Measurements from ENCODE around the gene STYX. TPM values are rescaled to one million over a fixed set of nuclear protein-coding genes. Genes with fewer than 3 reads are reported as not detected.

STYX gene
- total RNA-seq, 1 donor from 2014 or later: 12.8 TPM

GRCh38 chr14:52789118-52789517 is 59.2 kb downstream of the STYX start:
- DNase-seq: no peak
- no peak overlapping the region for H3K27ac ChIP-seq
- no peaks in the 10 kb centered on the region for H3K36me3 ChIP-seq
- H3K9me3 ChIP-seq: no peaks in the 10 kb centered on the region
- intact Hi-C loops (cut with DNase I): no loop called here
- no peak for ATAC-seq
- no peak overlapping the region for H3K4me3 ChIP-seq
- peaks cover 12% of the 10 kb centered on the region for H3K4me1 ChIP-seq
- H3K27me3 ChIP-seq: no peaks in the 10 kb centered on the region
- no peak for TF ChIP-seq CTCF (IDR thresholded peaks at IDR 0.05)

GRCh38 chr14:52790011-52790755 is 60.2 kb downstream of the STYX start:
- Histone ChIP-seq H3K4me3 (peak overlapping the region; percentile 69), H3K27me3 (no peaks in the 10 kb centered on the region), H3K9me3 (no peaks in the 10 kb centered on the region), H3K36me3 (no peaks in the 10 kb centered on the region), H3K27ac (no peak overlapping the region), H3K4me1 (peaks cover 12% of the 10 kb centered on the region)
- intact Hi-C loops (cut with DNase I): no loop called here
- ATAC-seq: no peak
- DNase-seq: no peak
- no peak for TF ChIP-seq CTCF (IDR thresholded peaks at IDR 0.05)

GRCh38 chr14:52790756-52791222 is 60.8 kb downstream of the STYX start:
- intact Hi-C loops (cut with DNase I): no loop called here
- peak overlapping the region; percentile 91 for H3K27ac ChIP-seq

GRCh38 chr14:52791223-52792096 is 61.5 kb downstream of the STYX start, which contains the start of gene GNPNAT1:
Gene GNPNAT1 (minus strand): TSS chr14:52791607. CDS start chr14:52784650, 6,957 bp downstream.
- Histone ChIP-seq H3K9me3 (no peaks in the 10 kb centered on the region), H3K27me3 (no peaks in the 10 kb centered on the region), H3K4me1 (peaks cover 12% of the 10 kb centered on the region), H3K27ac (peak within 1 kb of the TSS; percentile 91), H3K36me3 (no peaks in the 10 kb centered on the region), H3K4me3 (peak within 1 kb of the TSS; percentile 69)
- intact Hi-C loops (cut with DNase I): no loop called here
- DNase-seq (peak; percentile 95), ATAC-seq (peak; percentile 98)
- no peak for TF ChIP-seq CTCF (IDR thresholded peaks at IDR 0.05)

More at GRCh38 chr14:52790756-52791222, 60.8 kb downstream of the STYX start:
- ATAC-seq (no peak), DNase-seq (no peak)
- TF ChIP-seq CTCF (IDR thresholded peaks at IDR 0.05): no peak
- Histone ChIP-seq H3K9me3 (no peaks in the 10 kb centered on the region), H3K4me1 (peaks cover 12% of the 10 kb centered on the region), H3K4me3 (peak overlapping the region; percentile 69), H3K36me3 (no peaks in the 10 kb centered on the region), H3K27me3 (no peaks in the 10 kb centered on the region)

- Histone ChIP-seq H3K4me3 (peak overlapping the region; percentile 69), H3K27me3 (no peaks in the 10 kb centered on the region), H3K9me3 (no peaks in the 10 kb centered on the region), H3K27ac (peak overlapping the region; percentile 91), H3K36me3 (no peaks in the 10 kb centered on the region), H3K4me1 (peaks cover 12% of the 10 kb centered on the region)
- DNase-seq (no peak), ATAC-seq (no peak)
- TF ChIP-seq CTCF (IDR thresholded peaks at IDR 0.05): no peak
- intact Hi-C loops (cut with DNase I): no loop called here
These were observed 62.1 kb downstream of the STYX start for GRCh38 chr14:52792097-52792415.
